Measurements from ENCODE around the gene HOXD4.

The HOXD4 gene

DNA sequence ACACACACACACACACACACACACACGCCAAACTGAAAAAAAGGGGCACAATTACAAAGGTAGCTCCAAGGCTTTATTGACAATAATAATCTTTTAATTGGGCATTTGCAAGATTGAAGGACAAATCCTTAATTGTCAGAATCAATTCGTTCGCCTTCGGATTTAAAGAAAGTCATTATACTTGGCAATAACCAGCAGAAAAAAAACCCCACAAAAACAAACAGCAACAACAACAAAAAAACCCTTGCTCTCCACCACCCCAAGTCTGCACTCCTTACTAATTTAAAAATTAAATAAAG, 23.6 kb upstream of the HOXD4 start:
- FAIRE-seq, result no peak

DNA sequence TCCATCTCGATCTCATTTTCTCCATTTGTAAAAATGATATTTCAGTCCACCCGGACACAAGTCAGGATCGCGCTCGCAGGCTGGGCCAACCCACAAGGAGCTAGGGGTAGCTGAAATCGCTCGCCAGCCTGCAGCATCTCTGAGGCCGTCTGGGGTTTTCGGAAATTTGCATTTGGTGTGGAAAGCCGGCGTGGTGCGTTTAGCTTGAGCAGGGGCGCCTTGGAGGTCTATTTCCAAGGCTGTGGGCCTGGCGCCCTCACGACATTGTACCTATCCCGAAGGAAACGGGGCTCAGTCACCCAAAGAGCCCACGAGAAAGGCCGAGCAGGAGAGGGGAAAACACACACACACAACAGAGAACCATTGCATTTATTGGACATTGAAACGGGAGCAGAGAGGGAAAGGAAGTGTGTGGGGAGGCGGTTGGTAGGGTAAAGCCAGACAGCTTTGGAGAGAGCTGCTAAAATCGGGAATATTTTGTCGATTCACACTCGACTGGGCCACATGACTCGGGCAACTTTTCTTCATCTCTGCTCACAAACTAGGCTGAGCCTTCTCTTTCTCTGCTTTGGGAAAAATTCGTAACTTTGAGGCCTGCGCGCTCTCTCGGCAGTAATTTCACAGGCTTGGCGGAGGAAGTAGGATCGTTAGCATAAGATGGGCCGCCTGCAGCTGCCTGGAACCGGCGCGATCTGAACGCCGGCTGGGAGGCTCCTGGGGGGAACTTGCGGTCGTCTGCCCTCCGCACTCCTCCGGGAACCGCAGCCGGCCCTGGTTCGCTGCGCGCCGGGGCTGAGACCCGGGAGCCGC, 23.0 kb upstream of the HOXD4 start:
- no peak for FAIRE-seq

- FAIRE-seq, result no peak
Measured at GRCh38 chr2:176128982-176129796, 22.2 kb upstream of the HOXD4 start, which contains the start of gene HOXD8. Gene HOXD8 (plus strand): TSS chr2:176129705. CDS start chr2:176130367, 662 bp downstream.

DNA sequence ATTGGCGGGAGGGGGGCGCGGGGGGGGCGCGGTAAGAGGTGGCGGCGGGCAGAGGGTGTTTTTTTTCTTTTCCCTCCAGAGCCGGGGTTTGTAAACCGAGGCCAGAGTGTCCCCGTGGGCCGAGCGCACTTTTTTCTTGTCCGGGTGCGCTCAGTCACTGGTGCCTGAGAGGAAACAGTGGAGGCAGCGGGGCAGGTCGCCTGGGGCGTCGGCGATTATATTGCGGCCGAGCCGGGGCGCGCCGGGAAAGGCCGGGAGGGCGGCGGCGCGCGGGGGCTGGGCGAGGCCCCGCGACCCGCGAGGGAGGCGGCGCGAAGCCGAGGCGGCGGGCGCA, 21.6 kb upstream of the HOXD4 start:
- FAIRE-seq, result no peak

DNA sequence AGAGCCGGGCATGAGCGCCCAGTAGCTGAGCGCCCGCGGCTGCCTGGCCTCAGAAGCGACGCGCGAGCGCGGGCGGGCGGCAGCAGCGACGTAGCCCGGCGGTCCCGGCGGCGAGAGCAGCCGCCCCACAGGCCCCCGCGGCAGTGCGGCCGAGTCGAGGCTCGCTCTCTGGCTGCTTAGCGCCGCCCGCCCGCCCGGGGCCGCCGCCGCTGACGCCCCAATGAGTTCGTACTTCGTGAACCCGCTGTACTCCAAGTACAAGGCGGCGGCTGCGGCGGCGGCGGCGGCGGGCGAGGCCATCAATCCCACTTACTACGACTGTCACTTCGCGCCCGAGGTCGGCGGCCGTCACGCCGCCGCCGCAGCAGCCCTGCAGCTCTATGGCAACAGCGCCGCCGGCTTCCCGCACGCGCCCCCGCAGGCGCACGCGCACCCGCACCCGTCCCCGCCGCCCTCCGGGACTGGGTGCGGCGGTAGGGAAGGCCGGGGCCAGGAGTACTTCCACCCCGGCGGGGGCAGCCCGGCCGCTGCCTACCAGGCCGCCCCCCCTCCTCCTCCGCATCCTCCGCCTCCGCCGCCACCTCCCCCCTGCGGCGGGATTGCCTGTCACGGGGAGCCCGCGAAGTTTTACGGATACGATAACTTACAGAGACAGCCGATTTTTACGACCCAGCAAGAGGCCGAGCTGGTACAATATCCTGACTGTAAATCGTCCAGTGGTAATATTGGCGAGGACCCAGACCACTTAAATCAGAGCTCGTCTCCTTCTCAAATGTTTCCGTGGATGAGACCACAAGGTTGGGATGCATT, 21.0 kb upstream of the HOXD4 start:
- FAIRE-seq, result peak; percentile 5

- FAIRE-seq, result no peak
Measured at GRCh38 chr2:176130957-176131847, 20.1 kb upstream of the HOXD4 start.

DNA sequence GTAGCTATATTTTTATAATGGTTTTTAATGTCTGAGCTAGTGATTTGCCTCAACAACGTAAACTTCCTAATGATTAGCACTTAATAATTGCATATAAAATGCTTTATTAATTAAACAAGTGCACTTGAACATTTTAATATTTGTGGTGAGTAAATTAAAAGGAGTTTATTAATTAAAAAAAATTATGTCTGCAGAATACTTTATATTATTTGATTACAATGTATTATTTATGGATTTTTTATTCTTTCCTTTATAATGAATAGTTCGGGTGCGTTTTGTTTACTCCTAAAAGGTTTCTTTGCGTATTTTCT, 19.5 kb upstream of the HOXD4 start:
- peak; percentile 36 for FAIRE-seq

- peak; percentile 73 for FAIRE-seq
Measured at GRCh38 chr2:176132205-176133171, 18.9 kb upstream of the HOXD4 start.

DNA sequence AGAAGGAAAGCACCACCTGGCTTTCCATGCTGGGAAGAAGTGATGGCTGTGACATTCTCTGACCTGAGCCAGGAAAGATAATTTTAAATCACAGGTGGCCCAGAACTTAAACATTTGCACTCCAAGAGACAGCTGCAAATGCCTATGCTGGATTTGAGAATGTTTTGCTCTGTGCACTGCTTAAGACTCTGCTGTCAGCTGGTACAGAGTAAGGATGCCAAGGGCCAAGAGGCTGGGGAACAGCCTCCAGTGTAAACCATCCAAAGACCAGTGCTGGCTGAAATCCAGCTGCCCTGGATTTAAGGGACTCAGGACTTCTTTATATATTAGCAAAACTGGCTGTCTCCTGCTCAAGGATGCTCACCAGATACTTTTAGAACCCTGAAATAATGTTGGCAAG, 18.0 kb upstream of the HOXD4 start:
- FAIRE-seq, result no peak

GRCh38 chr2:176134035-176134434, 17.3 kb upstream of the HOXD4 start:
- no peak for FAIRE-seq

GRCh38 chr2:176135035-176135440, 16.3 kb upstream of the HOXD4 start:
- no peak for FAIRE-seq

GRCh38 chr2:176136374-176137251, 14.7 kb upstream of the HOXD4 start:
- FAIRE-seq, result peak; percentile 56

- FAIRE-seq, result no peak
Measured at GRCh38 chr2:176137252-176137580, 14.1 kb upstream of the HOXD4 start.

DNA sequence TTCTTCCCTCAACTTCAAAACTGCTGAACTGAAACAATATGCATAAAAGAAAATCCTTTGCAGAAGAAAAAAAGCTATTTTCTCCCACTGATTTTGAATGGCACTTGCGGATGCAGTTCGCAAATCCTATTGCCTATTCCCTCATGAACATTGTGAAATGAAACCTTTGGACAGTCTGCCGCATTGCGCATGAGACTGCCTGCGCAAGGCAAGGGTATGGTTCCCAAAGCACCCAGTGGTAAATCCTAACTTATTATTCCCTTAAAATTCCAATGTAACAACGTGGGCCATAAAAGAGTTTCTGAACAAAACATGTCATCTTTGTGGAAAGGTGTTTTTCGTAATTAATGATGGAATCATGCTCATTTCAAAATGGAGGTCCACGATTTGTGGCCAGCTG, 13.4 kb upstream of the HOXD4 start:
- FAIRE-seq, result no peak

- FAIRE-seq, result no peak
Measured at GRCh38 chr2:176138526-176138922, 12.8 kb upstream of the HOXD4 start.

- FAIRE-seq, result no peak
Measured at GRCh38 chr2:176138923-176139660, 12.3 kb upstream of the HOXD4 start.

DNA sequence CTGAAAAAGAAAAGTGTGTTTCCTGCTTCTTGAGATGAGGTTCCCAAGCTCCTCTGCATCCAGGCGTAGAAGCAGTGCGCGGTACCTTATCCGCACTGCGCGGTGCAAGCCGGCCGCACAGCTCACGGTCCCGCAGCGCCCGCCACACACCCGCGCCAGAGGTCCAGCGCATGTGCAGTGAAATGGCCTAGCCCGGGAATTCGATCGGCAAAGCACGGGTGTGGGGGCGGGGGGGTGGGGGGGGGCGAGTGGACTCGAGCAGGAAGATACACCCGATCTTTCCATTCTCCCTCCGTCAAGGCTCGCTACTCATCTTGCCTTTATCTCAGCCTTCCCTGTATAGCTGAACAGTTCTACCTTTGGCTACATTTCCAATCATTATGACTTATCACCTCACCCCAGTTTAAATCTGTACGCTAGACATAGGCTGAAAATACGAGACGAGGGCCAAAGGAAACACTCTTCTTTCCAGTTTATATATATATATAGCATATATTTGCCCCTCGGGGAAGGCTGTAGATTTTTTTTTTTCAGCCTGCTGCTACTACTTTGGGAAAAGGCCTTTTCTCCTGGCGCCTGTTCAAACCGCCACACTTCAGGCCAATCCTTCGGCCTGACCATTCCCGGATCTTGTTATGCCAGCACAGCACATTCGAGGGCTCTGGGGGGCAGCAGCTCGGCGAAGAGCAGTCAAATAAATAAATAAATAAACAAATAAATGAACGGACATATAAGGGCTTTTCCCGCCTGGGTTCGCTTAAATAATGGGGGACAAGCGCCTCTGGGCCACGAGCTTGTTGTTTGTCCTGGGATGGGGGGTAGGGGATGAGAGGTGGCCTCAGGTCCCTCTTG, 11.5 kb upstream of the HOXD4 start:
- no peak for FAIRE-seq

GRCh38 chr2:176140513-176141317, 10.6 kb upstream of the HOXD4 start:
- FAIRE-seq, result no peak
